Activated T-helper 1 cell treated with Interleukin-2 at 50 U/mL for 16 hours (primary cell): Measurements from ENCODE around the gene RNF135.
"Not testable (repeated sequence)": the region's sequence is repeated elsewhere in the genome, so short reads cannot be mapped to it uniquely, and the experiment has no call there.

Experiments
- DNase-seq: peaks from one replicate; pipeline ENCODE4 v3.0.0-alpha.2; 2020; ENCODE audit warnings: low read depth

RNF135 gene

GRCh38 chr17:30997842-30998241, 27.0 kb downstream of the RNF135 start:
- DNase-seq: no peak

GRCh38 chr17:31002047-31002446, 31.2 kb downstream of the RNF135 start:
- DNase-seq: no peak

GRCh38 chr17:31003225-31003866, 32.5 kb downstream of the RNF135 start:
- DNase-seq: no peak

- DNase-seq: no peak
Measured at GRCh38 chr17:31004160-31004559, 33.3 kb downstream of the RNF135 start.

GRCh38 chr17:31007695-31008373, 37.0 kb downstream of the RNF135 start:
- DNase-seq: no peak

GRCh38 chr17:31008374-31009041, 37.7 kb downstream of the RNF135 start:
- DNase-seq: peak; percentile 36

GRCh38 chr17:31009042-31009702, 38.3 kb downstream of the RNF135 start:
- DNase-seq: peak; percentile 13

GRCh38 chr17:31010014-31010413, 39.2 kb downstream of the RNF135 start:
- not testable (repeated sequence) for DNase-seq

- DNase-seq: no peak
Measured at GRCh38 chr17:31013844-31014243, 43.0 kb downstream of the RNF135 start.

- no peak for DNase-seq
Measured at GRCh38 chr17:31015639-31016038, 44.8 kb downstream of the RNF135 start.

GRCh38 chr17:31019004-31019403, 48.2 kb downstream of the RNF135 start:
- DNase-seq: no peak

- DNase-seq: not testable (repeated sequence)
Measured at GRCh38 chr17:31023171-31023570, 52.3 kb downstream of the RNF135 start.

- no peak for DNase-seq
Measured at GRCh38 chr17:31031841-31032240, 61.0 kb downstream of the RNF135 start.

GRCh38 chr17:31035611-31036010, 64.8 kb downstream of the RNF135 start:
- DNase-seq: not testable (repeated sequence)

- DNase-seq: not testable (repeated sequence)
Measured at GRCh38 chr17:31040837-31041236, 70.0 kb downstream of the RNF135 start.

- DNase-seq: not testable (repeated sequence)
Measured at GRCh38 chr17:31042378-31042777, 71.5 kb downstream of the RNF135 start.

GRCh38 chr17:31046856-31047425, 76.1 kb downstream of the RNF135 start:
- DNase-seq: not testable (repeated sequence)

- no peak for DNase-seq
Measured at GRCh38 chr17:31048142-31048541, 77.3 kb downstream of the RNF135 start.

- no peak for DNase-seq
Measured at GRCh38 chr17:31048780-31049179, 77.9 kb downstream of the RNF135 start.
